Left cardiac atrium (tissue), 4 donors: Measurements from ENCODE around the gene VMO1. TPM values are rescaled to one million over a fixed set of nuclear protein-coding genes. Genes with fewer than 3 reads are reported as not detected.
A peak's percentile ranks its signal among the peaks of the same experiment; 100 is the strongest.

Experiments used
- ATAC-seq, 2 donors: fragments of 200-7000 bp; cut with Tn5 transposase; one replicate each; pipeline ENCODE4 v1.9.1; 2020; ENCODE audit warnings: mild to moderate bottlenecking in 2 of 2, moderate library complexity in 2 of 2
- DNase-seq: peaks from one replicate; pipeline ENCODE4 v3.0.0-alpha.2; 2020
- intact Hi-C, 2 donors: fragments of 100-400 bp; cut with DNase I; formaldehyde crosslinking; loops; one replicate each; pipeline versions ENCODE4 v1.14.1 to v1.15.1; 2022 to 2023
- total RNA-seq, 2 donors: library from RNA; stranded (reverse); fragmentation: NEBNext Ultra II Directional; extraction: Animal tissue kit (Norgen Biotek cat#: 25700); gene quantifications; one replicate each; pipeline ENCODE4 v1.2.1, GENCODE V29; 2021
- donor health status: DM: no; HTN: yes; CAD: no.
- donor health status: DM: no; HTN: yes; CAD: no; lungs with severe emphysema.
- donor health status: DM: yes; HTN: yes; CAD: no.
- donor health status: Dilated cardiomyopathy.

VMO1 gene
- total RNA-seq, 2 donors from 2014 or later: 0.81 to 1.1 TPM

- DNase-seq (no peak), ATAC-seq (no peak)
- intact Hi-C loops: no loop called here
Observed at GRCh38 chr17:4769628-4770027, 16.5 kb downstream of the VMO1 start.

- no peak for ATAC-seq
- DNase-seq: no peak
Observed at GRCh38 chr17:4768298-4768697, 17.9 kb downstream of the VMO1 start.

GRCh38 chr17:4766723-4767122, 19.4 kb downstream of the VMO1 start:
- ATAC-seq: peak; percentile 21 to 47

More at GRCh38 chr17:4768298-4768697, 17.9 kb downstream of the VMO1 start:
- intact Hi-C loops: no loop called here

GRCh38 chr17:4766201-4766600, 20.0 kb downstream of the VMO1 start:
- ATAC-seq: peak; percentile 30 to 47
- intact Hi-C loops: no loop called here
- DNase-seq: no peak

More at GRCh38 chr17:4766723-4767122, 19.4 kb downstream of the VMO1 start:
- no peak for DNase-seq
- intact Hi-C loops: no loop called here

GRCh38 chr17:4764595-4764994, 21.6 kb downstream of the VMO1 start:
- DNase-seq (no peak), ATAC-seq (peak; percentile 53 to 69)
- intact Hi-C loops: no loop called here

- DNase-seq: no peak
- intact Hi-C loops: no loop called here
Observed at GRCh38 chr17:4759776-4760236, 26.4 kb downstream of the VMO1 start.

GRCh38 chr17:4753392-4753791, 32.8 kb downstream of the VMO1 start:
- DNase-seq (no peak), ATAC-seq (no peak)
- intact Hi-C loops: no loop called here

More at GRCh38 chr17:4759776-4760236, 26.4 kb downstream of the VMO1 start:
- peak; percentile 15 to 47 for ATAC-seq

- intact Hi-C loops: no loop called here
- no peak for ATAC-seq
- DNase-seq: no peak
Observed at GRCh38 chr17:4751932-4752331, 34.2 kb downstream of the VMO1 start.

GRCh38 chr17:4750606-4751005, 35.6 kb downstream of the VMO1 start:
- intact Hi-C loops: no loop called here
- ATAC-seq (no peak), DNase-seq (no peak)

GRCh38 chr17:4748686-4749085, 37.5 kb downstream of the VMO1 start:
- no peak for ATAC-seq
- intact Hi-C loops: no loop called here
- no peak for DNase-seq

GRCh38 chr17:4747847-4748246, 38.3 kb downstream of the VMO1 start:
- DNase-seq (no peak), ATAC-seq (peak; percentile 69 to 82)
- intact Hi-C loops: no loop called here

GRCh38 chr17:4744999-4745969, 40.9 kb downstream of the VMO1 start:
- intact Hi-C loops: loop anchor here in 1 of 2 donors (5.0 kb wide), 1 partner anchor 42 kb away; the partner anchor contains the start of genes GLTPD2 and VMO1
- DNase-seq (no peak), ATAC-seq (peak; percentile 21 to 27)

- ATAC-seq (no peak), DNase-seq (no peak)
- intact Hi-C loops: loop anchor here in 1 of 2 donors (5.0 kb wide), 1 partner anchor 43 kb away; the partner anchor contains the start of genes GLTPD2 and VMO1
Observed at GRCh38 chr17:4743898-4744297, 42.3 kb downstream of the VMO1 start.

- DNase-seq: no peak
- intact Hi-C loops: loop anchor here in 1 of 2 donors (5.0 kb wide), 1 partner anchor 44 kb away; the partner anchor contains the start of genes GLTPD2 and VMO1
- ATAC-seq: no peak
Observed at GRCh38 chr17:4743216-4743615, 42.9 kb downstream of the VMO1 start.

- ATAC-seq (no peak), DNase-seq (no peak)
- intact Hi-C loops: loop anchor here in 1 of 2 donors (5.0 kb wide), 1 partner anchor 45 kb away; the partner anchor contains the start of genes GLTPD2 and VMO1
Observed at GRCh38 chr17:4742629-4743028, 43.5 kb downstream of the VMO1 start.

- ATAC-seq (no peak), DNase-seq (no peak)
- intact Hi-C loops: loop anchor here in 1 of 2 donors (5.0 kb wide), 1 partner anchor 45 kb away; the partner anchor contains the start of genes GLTPD2 and VMO1
Observed at GRCh38 chr17:4742133-4742532, 44.0 kb downstream of the VMO1 start.

GRCh38 chr17:4741544-4741943, 44.6 kb downstream of the VMO1 start:
- intact Hi-C loops: loop anchor here in 1 of 2 donors (5.0 kb wide), 1 partner anchor 46 kb away; the partner anchor contains the start of genes GLTPD2 and VMO1
- ATAC-seq (no peak), DNase-seq (no peak)

- no peak for ATAC-seq
- DNase-seq: no peak
- intact Hi-C loops: loop anchor here in 1 of 2 donors (5.0 kb wide), 1 partner anchor 47 kb away; the partner anchor contains the start of genes GLTPD2 and VMO1
Observed at GRCh38 chr17:4740584-4740983, 45.6 kb downstream of the VMO1 start.

- DNase-seq (no peak), ATAC-seq (no peak)
- intact Hi-C loops: loop anchor here in 1 of 2 donors (5.0 kb wide), 1 partner anchor 47 kb away; the partner anchor contains the start of genes GLTPD2 and VMO1
Observed at GRCh38 chr17:4740025-4740351, 46.2 kb downstream of the VMO1 start.
